ENCODE measurements around the gene F13A1.

The F13A1 gene

GRCh38 chr6:6236730-6237469, 83.6 kb downstream of the F13A1 start:
- DNase-seq = no peak

DNA sequence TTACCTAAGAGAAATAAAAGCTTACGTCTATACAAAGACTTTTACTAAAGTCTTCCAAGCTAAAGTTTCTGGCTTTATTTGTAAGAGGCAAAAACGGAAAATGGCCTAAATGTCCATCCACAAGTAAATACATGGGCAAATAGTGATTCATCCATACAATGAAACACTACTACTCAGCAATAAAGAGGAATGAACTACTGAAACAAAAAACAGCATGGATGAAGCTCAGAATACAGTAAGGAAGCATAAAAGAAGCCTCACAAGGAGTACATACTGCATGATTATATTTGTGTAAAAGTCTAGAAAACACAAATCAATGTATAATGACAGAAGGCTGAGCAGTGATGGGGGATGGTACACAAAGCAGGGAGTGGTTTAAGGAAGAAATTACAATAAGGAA, 84.7 kb downstream of the F13A1 start:
- DNase-seq = no peak

- no peak for DNase-seq
Observed at GRCh38 chr6:6234963-6235362, 85.5 kb downstream of the F13A1 start.

DNA sequence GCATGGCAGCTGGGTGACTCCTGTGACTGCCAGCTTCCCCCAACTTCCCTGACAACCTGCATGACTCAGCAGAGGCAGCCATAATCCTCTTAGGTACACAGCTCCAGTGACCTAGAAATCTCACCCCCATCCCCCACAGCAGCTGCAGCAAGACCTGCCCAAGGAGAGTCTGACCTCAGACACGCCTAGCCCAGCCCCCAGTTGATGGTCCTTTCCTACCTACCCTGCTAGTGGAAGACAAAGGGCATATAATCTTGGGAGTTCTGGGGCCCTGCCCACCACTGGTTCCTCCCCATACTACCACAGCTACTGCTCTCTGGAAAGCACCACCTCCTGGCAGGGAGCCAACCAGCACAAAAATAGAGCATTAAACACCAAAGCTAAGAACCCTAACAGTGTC, 90.2 kb downstream of the F13A1 start:
- DNase-seq = no peak

- DNase-seq = no peak
Observed at GRCh38 chr6:6227896-6228295, 92.6 kb downstream of the F13A1 start.

DNA sequence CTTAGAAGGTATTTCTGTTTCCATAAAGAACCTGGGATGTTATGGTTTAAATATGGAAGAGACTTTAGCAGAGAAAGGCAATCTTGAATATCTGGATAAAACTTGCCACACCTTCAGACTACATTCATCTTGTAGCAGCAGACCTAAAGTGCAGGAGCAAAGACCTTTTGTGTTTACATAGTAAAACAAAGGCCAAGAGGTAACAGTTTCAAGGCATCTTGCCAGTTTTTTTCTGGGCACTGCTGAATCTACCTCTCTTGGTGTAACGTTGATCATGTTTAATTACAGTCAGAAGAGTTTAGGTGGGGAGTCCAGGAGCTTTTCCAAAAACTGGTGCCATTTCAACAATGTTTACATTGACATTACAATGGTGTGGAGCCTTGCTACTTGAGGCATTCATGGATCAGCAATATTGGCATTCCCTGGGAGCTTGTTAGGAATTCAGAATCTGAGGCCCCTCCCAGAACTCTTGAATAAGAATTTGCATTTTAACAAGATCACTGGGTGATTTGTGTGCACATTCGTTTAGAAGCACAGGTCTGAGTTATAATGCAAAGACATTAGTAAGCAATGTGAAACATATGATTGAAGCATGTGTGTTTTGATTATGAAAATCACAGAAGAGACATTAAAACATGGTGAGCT, 94.5 kb downstream of the F13A1 start:
- DNase-seq = no peak

DNA sequence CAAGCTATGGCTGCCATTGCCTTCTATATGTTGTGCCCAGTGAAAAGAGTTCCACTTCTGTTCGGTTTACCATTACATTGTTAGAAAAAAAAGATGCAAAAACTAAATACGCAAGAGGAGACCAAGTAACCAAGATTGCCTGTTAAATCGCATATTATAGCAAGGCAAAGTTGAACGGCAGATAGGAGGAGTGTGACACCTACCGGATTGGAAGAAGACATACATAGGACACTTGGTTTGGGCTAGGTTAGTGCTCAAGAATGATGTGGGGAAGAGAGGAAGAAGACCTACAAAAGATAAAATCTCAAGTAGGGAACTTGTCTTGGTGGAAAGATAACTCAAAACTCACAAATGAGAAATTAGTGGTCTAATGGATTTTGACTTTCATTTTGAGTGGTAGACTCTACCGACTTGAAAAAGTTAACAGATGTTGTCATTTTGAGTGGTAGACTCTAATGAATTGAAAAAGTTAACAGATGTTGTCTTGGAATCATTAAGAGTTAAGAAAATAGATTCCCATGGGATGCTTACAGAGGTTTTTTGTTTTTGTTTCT, 95.5 kb downstream of the F13A1 start:
- no peak for DNase-seq

GRCh38 chr6:6221787-6222535, 98.5 kb downstream of the F13A1 start:
- DNase-seq = no peak

DNA sequence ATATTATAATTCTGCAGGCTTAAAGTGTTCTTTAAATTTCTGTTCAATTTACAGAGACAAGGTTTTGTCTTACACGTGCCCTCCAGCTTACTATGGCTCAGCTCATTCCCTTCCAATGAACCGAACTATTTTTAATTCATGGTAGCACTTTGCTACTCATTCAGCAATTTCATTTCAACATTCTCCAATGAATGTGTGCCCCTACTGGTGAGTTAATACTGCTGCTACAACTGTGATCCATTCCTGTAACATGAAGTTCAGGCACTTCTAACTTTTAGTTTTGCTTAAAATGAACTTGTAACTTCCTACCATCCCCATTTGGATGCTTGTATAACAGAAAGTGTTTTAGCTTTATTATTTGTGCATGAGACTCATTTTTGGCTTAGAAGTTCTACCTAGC, 99.7 kb downstream of the F13A1 start:
- no peak for DNase-seq

- DNase-seq = no peak
Observed at GRCh38 chr6:6219716-6220115, 100.7 kb downstream of the F13A1 start.

DNA sequence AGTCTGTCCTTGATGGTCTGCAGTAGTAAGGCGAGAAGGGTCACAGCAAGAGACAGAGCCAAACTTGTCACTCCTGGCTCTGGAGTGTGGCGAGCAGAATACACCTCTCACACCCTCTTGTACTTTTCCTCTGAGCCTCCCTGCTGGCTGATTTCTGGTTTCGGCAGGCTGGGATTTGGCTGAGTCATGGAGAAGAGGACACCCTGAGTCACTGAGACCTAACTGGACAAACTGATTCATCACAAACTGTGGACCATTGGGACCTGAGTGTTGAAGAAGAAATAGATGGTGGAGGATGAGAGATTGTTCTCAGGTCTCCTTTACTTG, 101.7 kb downstream of the F13A1 start:
- no peak for DNase-seq

DNA sequence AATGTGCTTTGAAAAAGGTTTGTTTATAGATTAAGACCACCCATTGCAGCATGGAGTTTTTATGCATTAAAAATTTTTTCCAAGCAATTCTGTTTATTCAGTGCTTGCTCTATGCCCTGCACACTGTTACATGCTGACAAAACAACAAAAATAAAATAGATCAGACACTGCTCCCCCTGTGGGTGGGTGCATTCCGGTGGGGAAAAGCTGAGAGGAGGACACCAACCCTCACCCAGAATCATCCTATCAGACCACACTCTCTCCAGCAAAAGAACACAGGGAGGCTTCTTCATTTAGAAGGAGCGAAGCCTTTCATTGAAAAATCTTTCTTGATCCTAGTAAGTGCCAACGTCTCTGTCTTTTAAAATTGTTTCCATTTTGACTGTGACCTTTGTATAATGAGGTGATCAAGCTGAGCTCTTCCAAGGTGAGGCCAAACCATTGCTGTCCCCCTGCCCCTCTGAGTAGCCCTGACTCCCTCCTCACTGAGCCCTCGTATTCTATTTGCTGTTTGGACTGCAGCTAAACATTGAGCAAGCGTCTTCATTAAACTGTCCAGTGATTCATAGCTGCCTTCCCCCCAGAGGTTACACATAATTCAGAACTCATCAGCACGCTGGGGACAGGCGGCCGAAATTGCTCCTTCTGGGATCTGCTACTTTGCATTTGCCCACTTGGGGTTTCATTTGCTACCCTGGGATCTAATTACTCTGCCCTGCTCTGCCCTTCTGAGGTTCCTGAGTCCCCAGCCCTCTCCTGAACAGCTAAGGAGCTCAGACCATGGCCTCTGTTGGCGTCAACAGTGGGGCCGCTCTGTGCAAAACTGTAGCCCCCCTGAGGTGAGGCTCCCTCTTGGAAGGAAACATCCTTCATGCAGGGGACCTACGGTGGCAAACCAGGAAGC, 102.4 kb downstream of the F13A1 start:
- no peak for DNase-seq

DNA sequence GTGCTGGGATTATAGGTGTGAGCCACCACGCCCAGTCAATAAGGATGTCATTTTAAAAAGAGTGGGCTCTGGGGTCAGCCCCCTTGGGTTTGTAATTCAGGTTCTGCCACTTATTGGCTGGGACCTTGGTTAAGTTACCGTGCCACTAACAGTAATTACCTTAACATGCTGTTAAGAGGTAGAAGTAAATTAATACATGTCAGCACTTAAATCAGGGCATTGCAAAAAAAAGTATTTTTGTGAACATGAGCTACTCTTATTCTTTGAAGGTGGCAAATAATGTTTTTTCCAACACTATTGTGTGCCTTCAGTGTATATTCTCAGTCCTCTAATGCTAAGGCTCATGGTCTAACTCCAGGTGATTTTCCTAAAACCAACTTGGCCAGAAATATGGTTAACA, 109.5 kb downstream of the F13A1 start:
- DNase-seq = no peak

- no peak for DNase-seq
Observed at GRCh38 chr6:6202886-6203285, 117.6 kb downstream of the F13A1 start.

GRCh38 chr6:6201200-6201599, 119.3 kb downstream of the F13A1 start:
- no peak for DNase-seq

DNA sequence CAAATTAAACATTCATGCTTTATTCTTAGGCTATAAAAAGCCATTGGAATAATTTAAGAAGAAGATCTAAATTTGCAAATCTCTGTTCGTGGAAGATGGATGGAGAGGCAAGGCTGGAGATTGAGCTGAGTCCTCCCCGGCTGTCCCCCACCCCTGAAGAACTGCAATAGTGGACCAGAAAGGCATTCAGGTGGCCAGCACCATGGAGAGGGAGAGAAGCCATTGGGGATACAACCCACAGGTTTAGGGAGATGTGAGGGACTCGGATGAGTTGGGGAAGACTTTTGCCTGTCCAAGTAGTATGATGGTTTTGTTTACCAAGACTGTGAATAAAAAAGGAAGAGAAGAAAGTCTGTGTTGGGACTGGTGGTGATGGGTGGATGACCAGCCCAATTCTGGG, 120.8 kb downstream of the F13A1 start:
- no peak for DNase-seq

DNA sequence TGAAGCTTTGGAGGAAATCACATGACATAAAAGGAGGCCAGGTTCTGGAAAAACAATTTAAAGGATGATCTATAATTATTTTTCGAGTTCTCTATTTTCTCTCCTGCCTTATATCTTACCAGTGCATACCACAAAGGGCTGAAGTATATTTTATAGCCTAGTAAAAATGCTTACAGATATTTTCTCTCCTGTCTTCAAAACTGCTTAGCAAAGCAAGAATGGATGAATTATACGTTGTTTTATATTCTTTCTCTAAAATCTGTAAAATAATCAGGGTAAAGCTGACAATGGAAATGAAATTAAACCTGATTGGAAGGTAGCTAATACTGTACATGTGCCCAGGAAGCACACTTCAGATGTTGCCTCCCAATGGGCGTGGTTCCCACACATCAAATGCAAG, 123.7 kb downstream of the F13A1 start:
- DNase-seq = no peak

- DNase-seq = no peak
Observed at GRCh38 chr6:6195080-6195479, 125.4 kb downstream of the F13A1 start.

DNA sequence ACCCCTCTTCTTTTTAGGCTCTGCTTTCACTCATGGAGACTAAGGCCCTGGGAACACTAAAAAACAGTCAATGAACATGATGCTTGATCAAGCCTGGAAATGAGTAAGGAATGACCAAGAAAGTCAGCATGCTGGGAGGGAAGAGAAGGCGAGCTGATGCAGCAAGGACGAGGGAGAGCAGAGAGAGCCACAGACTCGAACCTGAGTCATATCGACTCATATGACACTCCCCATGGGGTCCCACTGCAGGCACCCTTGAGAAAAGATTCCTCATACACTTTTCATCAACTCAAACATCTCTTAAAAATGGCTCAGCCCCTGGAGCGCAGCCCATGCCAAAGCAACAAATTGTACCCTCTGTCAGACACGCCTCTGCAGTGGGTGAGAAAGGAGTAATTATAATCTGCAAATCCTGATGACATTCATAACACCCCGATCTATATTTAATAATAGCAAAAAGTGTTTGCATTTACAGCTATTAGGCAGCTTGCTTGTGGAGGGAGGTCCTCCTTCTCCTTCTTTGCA, 127.2 kb downstream of the F13A1 start:
- DNase-seq = no peak

DNA sequence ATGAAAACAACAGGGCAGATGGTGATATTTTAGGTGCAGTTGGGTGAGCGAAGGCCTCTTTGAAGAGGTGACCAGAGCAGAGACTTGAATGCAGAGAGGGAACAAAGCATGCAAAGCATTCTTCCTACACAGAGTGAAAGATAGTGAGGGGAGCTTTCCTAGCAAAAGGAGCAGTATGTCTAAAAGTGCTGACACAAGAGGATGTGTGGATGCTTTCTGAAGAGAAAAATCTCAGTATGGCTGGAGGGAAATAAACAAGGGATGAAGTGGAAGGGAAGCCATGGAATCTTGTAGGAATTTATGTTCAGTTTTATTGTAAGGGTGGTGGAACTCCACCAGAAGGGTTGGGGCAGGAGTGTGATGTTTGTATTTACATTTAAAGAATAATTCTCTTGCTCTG, 128.6 kb downstream of the F13A1 start:
- no peak for DNase-seq

- DNase-seq = no peak
Observed at GRCh38 chr6:6191476-6191875, 129.0 kb downstream of the F13A1 start.

GRCh38 chr6:6180684-6181083, 139.8 kb downstream of the F13A1 start:
- DNase-seq = no peak

Data from stimulated activated CD8-positive, alpha-beta memory T cell treated with anti-CD3 and anti-CD28 coated beads, Interleukin-4, amount 100 ng/mL, for 48 hours (primary cell).